Lung microvascular endothelial cell (primary cell): Measurements from ENCODE around the gene MSH3. TPM values are rescaled to one million over a fixed set of nuclear protein-coding genes. Genes with fewer than 3 reads are reported as not detected.
"Not testable (repeated sequence)": the region's sequence is repeated elsewhere in the genome, so short reads cannot be mapped to it uniquely, and the experiment has no call there.

Experiments used
- DNase-seq, 2 donors: peaks; one replicate each; pipeline versions ENCODE4 v3.0.0 to v3.0.0-alpha.2; 2010; ENCODE audit warnings: low read depth in 2 of 2
- total RNA-seq: library from RNA; depleted of rRNA; stranded (reverse); fragments of >200 nt; gene quantifications from 2 replicates; pipeline ENCODE4 v1.2.1, GENCODE V29; 2014

Gene MSH3
- total RNA-seq, 1 donor from 2014 or later, result 5.6 TPM

DNA sequence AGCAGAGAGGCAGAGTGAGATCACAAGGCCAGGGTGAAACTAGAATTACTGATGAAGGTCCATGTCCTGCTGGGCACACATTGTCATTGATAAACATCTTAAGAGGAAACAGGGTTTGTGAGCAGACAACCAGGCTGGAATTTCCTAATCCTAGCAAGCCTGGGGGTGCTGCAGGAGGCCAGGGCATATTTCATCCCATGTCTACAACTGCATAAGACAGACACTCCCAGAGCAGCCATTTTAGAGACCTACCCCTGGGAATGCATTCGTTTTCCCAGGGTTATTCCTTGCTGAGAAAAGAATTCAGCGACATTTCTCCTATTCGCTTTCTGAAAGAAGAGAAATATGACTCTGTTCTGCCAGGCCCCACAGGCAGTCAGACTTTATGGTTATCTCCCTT, 248.2 kb downstream of the MSH3 start:
- not testable (repeated sequence) for DNase-seq

DNA sequence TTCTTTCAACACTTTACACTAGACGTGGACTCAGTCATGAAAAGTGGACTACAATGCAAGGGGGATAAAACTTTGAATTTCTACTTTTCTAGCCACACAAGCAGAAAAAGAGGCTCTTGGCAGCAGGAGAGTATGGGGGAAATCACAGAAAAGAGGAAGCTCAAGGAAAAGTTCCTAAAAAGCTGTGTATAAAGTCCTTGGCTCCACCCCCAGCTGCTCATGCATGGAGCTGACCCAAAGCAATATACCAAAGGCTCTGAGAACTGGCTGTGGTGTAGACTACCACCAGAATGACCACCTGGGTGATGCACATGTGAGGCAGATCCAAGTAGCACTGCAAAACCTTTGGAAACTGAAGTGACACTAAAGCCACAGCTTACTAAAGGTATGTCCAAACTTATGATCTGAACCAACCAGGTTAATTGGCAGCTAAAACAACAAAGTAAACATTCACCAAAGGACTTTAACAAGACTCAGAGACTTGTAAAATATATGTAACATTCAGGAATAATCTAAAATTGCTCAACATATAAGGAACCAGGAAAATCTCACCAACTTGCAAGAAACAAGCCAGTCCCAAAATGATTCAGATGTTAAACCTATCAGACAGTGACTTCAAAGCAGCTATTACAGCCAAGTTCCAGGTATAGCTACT, 250.2 kb downstream of the MSH3 start:
- no peak for DNase-seq

DNA sequence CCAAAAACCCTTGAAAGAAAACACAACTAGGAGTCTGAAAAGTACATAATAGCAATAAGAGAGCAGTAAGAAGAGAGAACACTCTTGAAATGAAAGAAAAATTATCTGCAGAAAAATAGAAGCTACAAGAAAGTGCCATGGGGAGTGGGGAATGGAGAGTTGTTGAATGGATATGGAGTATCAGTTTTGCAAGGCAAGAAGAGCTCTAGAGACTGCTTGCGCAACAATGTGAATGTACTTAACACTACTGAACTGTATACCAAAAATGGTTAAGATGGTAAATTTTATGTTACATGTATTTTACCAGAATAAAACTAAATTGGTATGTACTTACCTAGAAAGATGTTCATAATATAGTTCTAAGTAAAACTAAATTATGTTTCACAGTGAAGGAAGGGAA, 251.0 kb downstream of the MSH3 start:
- DNase-seq, result no peak

DNA sequence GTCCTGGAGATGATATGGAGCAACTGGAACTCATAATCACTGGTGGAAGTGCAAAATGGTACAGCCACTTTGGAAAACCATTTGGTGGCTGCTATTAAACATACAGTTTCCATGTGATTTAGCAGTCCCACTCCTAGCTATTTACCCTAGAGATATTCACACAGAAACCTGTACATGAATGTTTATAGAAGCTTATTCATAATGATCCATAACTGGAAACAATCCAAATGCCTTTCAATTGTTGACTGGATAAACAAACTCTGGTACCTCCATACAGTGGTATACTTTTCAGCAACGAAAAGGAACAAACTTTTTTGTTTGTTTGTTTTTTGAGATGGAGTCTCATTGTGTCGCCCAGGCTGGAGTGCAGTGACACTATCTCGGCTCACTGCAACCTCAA, 258.0 kb downstream of the MSH3 start:
- DNase-seq, result no peak

DNA sequence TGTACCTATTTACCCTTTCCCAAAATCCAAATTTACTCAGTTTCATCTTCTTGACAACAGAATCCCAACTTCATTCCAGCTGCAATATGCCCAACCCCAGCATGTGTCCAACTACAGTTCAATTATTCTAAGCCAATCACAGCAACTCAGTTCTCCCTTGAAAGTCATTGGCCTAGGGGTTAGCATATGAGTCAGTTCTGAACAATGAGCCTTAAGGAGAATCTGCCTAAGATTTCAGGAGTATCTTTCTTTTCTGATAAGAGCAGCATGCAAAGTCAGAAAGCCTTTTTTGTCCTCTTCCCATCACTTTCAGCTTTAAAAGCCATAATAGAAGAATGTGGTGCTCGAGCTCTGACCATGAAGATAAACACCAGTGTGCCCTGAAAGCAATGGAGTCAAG, 261.3 kb downstream of the MSH3 start:
- DNase-seq, result no peak

DNA sequence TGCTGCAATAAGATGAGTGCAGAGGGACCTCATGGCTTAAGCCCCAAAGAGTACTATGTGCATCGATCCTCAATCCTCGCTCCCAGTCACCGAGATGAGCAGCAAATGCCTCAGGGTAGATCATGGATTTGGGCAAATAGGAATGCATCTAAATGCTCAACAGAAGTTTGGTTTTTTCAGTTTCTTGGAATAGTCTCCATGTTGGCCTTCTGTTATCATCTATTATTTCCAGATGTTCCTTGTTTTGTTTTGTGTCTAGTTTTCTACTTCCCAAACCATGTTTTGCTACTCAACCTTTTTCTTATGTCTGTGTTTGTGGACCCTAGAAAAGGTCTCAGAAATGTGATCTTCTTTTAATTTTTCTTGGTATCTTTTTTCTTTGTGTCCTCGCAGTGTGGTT, 262.2 kb downstream of the MSH3 start:
- DNase-seq, result no peak

DNA sequence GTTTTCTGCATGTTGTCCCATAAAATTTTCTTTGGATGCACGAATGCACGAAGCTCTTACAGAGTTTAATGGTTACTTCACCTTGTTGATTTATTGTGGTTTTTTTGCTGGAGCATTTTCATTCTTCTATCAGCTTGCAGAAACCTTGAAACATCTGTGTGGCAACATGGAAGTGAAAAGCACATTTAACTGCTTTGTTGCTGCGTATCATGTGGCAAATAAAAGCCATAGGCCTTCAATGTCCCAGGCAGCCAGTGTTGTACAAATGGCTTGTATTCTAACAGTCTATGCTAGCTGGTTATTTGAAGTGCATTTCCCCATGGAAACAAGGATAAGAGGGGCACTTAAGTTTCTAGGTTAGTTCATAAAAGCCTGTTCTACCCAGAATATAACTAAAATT, 263.2 kb downstream of the MSH3 start:
- no peak for DNase-seq

DNA sequence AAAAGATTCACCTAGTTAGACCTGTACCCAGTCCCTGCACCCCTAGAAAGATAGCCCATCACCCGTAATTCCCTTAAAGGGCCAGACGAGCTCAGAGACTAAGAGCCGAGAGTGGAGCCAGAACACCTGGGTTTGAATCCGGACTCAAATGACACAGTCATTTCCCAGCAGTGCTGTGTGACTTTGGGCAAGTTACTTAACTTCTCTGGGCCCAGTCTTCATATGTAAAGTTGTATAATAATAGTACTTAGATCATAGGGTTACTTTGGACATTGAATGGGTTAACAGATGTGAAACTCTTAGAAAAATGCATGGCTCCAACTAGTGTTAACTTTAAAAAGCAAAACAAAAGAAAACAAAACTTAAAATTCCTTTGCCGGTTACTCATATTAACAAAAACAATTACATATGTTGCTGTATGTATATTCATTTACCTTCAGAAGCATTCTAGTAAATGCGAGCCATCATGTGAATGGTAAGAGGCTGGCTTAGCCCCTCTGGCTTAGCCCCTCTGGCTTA, 265.3 kb downstream of the MSH3 start:
- no peak for DNase-seq

DNA sequence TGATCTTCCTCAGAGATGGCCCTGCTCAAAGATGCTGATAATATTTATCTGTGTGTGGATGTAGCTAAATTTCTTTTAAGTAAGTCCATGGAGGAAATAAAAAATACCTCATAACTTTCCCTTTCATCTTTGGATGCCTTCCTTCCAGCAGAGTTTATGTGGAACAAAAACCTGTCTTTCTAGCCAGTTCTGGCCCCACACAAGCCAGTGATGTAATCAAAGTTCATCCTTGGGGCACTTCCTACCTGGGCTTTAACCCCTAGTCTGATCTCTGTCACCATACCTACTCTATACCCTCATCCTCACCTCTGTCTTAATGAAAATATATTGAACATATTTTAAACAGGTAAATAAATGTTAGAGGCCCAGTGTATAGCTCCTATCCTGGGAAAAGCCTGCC, 265.9 kb downstream of the MSH3 start:
- DNase-seq, result no peak

DNA sequence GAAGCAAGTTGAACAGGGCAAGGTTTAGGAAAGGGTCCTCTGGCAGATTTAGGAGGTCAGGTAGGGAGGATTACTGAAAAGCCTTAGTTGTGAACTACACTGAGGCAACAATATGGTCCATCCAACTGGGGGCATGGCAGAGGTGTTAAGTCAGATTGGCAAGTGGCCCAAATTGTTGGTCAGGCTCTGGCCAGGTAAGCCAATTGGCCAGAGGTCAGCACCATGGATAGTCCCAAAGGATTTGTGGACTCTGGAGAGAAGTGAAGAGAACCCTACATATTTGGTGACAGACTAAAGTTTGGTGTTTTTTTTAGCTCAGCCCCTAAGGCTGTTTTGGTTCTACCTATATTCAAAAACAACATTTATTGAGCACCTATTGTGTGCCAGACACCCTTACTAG, 266.6 kb downstream of the MSH3 start:
- DNase-seq, result peak in 1 of 2 donors; percentile 6

DNA sequence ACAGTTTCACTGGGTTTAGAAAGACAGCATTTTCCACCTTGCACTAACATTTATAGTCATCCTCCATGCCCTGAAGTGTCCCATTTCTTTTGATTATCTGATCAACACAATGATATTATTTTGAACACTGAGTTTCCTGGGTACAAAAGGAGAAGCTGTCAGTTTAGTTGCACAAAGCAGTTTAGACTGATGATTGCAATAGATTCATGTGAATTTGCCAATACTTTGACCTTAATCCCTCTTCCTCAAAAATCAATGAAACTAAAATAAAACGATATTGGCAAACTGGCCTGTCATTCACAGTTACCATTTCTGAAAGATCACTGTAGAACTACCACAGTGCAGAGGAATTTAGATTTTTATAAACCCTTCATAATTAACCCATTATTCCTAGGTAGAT, 271.5 kb downstream of the MSH3 start:
- DNase-seq, result no peak

Other genes with a start within 250 kb of the MSH3 start
- gene ZFYVE16, start 246.6 kb upstream of the MSH3 start, total RNA-seq, result 21.6 and 33.5 TPM in 2 replicates
- 2.0 and 2.2 TPM in 2 replicates for gene FAM151B, start 166.6 kb upstream of the MSH3 start, total RNA-seq
- gene ANKRD34B, start 84.4 kb upstream of the MSH3 start, total RNA-seq, result not detected in 2 replicates
- 6.5 and 13.3 TPM in 2 replicates for gene DHFR, start 331 bp downstream of the MSH3 start, total RNA-seq